ENCODE results near the gene ITPRIPL1. TPM values are rescaled to one million over a fixed set of nuclear protein-coding genes. Genes with fewer than 3 reads are reported as not detected.

ITPRIPL1 gene, protein sequence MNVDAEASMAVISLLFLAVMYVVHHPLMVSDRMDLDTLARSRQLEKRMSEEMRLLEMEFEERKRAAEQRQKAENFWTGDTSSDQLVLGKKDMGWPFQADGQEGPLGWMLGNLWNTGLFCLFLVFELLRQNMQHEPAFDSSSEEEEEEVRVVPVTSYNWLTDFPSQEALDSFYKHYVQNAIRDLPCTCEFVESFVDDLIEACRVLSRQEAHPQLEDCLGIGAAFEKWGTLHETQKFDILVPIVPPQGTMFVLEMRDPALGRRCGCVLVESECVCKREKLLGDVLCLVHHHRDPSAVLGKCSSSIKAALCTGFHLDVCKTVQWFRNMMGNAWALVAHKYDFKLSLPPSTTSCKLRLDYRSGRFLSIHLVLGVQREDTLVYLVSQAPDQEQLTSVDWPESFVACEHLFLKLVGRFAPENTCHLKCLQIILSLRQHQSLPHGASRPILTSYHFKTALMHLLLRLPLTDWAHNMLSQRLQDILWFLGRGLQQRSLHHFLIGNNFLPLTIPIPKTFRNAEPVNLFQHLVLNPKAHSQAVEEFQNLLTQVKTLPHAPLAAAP
- 3.0 and 4.3 TPM in 2 replicates for total RNA-seq

DNA sequence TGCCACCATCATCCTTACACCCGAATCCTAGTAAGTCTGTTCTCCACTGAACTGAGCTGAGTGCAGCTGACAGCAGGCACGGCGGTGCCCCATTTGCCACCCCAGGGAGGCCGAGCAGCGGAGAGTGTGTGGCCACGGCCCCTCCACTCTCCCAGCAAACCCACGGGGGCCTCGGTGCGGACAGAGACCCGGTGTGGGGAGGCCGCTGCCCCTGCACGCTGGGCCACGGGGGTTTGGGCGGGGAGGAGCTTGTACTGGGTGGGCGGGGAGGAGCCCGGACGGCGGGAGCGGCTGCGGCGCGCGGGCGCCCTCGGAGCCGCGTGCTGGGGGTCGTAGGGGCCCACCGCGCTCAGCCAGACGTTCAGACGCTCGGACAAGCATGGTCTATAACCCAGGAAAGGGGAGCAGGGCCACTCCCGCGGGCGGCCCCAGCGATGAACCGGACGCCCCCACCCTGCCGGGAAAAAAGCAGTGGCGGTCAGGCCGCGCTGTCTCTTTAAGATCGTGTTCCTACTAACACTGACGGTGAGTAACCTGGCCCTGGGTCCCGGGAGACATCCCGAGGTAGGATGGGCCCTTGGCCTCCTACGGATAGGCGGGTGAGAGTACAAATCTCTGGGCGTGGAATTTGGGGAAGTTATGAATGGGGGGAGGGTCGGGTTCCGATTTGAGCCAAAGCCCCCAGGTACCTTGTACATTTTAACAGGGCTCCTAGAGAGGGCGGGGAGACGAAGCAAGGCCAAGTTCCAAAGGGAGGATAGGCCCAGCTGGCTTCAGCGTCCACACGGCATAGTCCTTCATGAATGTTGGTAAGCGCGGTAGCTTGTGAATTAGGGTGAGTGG is at the start of gene ITPRIPL1:
ITPRIPL1 (plus strand) TSS at position 277 of the 843 bp plus-strand sequence; CDS start at position 800, 523 bp downstream.

DNA sequence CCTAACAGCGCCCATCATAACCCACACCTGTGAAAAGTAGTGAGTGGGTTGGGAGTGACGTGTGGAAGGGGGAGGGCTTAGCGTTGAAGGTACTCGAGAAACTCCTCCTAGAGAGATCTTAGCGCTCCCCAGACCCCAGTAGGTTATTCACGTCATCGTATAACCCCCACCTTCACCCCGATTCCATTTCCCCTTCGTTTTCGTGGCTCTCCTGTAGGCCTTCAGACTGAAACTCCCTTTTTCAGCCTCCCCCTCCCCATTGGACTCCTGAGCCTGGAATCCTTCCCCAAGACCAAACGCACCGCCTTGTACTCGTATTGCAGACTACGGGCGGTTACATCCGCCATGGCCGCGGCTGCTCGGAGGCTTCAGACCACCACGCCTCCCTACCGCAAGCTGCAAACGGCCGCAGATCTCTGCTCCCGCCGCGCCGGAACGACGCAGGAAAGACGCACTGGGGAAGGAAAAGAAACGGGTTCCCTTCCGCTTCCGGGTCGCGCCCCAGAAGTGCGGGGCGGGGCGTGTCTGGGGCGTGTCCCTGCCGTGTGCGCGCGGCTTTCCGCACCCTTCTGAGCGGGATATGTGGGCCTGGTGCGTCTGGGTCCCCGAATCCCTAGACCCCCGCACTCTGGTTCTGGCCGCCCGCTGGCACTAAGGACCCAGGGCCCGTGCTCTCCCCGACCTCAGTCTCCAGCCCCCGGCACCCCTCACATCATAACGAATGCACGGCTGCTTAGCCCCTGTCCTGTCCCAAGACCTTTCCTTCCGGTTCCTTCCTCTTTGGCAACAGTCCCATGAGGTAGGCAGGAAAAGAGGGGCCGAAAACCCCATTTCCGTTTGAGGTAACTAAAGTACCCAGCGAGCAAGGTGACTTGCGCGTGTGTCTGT is 19.8 kb upstream of the ITPRIPL1 start, which contains the start of gene SNRNP200:
SNRNP200 (minus strand) TSS at position 456 of the 888 bp plus-strand sequence; CDS start at position 347, 109 bp downstream.

Other genes starting within 250 kb of the ITPRIPL1 start
- gene ADRA2B, start 208.7 kb upstream of the ITPRIPL1 start, total RNA-seq = 0.22 and 0.39 TPM in 2 replicates
- not detected in 2 replicates for gene ASTL, start 186.8 kb upstream of the ITPRIPL1 start, total RNA-seq
- gene DUSP2, start 179.9 kb upstream of the ITPRIPL1 start, total RNA-seq = 1.6 and 2.5 TPM in 2 replicates
- 92.3 and 110 TPM in 2 replicates for gene STARD7, start 116.5 kb upstream of the ITPRIPL1 start, total RNA-seq
- gene TMEM127, start 59.3 kb upstream of the ITPRIPL1 start, total RNA-seq = 21.2 and 37.4 TPM in 2 replicates
- 78.5 and 91.3 TPM in 2 replicates for gene CIAO1, start 59.1 kb upstream of the ITPRIPL1 start, total RNA-seq
- gene SNRNP200, start 19.8 kb upstream of the ITPRIPL1 start, total RNA-seq = 51.0 and 67.0 TPM in 2 replicates
- gene NCAPH, start 10.4 kb downstream of the ITPRIPL1 start, total RNA-seq = 2.0 and 5.7 TPM in 2 replicates
- not detected in 2 replicates for gene NEURL3, start 180.0 kb downstream of the ITPRIPL1 start, total RNA-seq
- gene ARID5A, start 211.4 kb downstream of the ITPRIPL1 start, total RNA-seq = 1.2 and 1.6 TPM in 2 replicates

Data from placental epithelial cell (primary cell).